ENCODE data around the gene RTN1. TPM values are rescaled to one million over a fixed set of nuclear protein-coding genes. Genes with fewer than 3 reads are reported as not detected.

RTN1 gene
- total and polyA plus RNA-seq, 12 donors = 0.40 to 5.5 (median 0.91) TPM

DNA sequence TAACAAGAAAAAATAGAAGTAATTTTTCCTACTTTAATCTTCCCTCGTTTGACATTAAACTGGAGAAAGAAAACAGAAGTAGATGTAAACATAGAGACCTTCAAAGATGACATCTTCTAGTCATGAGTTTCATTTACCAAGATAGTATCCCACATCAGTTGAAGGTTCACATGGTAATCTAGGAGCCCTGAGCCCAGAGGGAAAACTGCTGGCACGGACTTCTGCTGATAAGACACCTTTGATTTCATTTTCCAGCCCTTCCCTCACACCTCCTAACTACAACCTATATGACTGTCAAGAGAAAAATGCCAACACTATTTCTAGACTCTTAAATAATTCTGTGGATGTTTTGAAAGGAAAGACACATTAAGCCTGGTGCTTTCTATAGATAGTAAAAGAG, 247.9 kb downstream of the RTN1 start:
- 25 to 30% methylated on average over 2 of the region's 2 CpGs for WGBS, 2 donors
- DNase-seq (no peak), ATAC-seq (no peak)
- H3K36me3 ChIP-seq = no peaks in the 10 kb centered on the region
- no peak for TF ChIP-seq CTCF (IDR thresholded peaks at IDR 0.05)
- no peaks in the 10 kb centered on the region for H3K9me3 ChIP-seq
- H3K4me1 ChIP-seq = no peaks in the 10 kb centered on the region
- H3K27me3 ChIP-seq = peaks cover 0 to 14% (median 0%) of the 10 kb centered on the region in 7 donors
- H3K27ac ChIP-seq = no peak overlapping the region
- intact Hi-C loops (cut with DNase I) = no loop called here
- H3K4me3 ChIP-seq = no peak overlapping the region

DNA sequence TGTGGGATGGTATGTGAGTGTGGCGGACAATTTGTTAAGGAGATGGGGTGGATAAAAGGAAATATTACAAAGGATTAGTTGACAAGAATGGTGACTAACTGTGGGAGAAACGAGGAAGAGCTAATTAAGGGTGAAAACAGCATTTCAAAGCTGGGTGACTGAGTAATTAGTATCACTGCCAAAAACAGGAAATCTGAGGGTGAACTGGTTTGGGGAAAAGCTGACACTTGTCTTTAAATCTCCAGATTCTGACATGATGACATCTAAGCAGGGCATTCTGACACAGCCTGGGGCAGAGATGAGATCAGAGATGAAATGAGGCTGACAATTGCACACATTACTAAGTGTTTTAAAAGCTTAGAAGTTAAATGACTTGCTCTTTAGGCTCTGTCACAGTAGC, 251.5 kb downstream of the RTN1 start:
- no peaks in the 10 kb centered on the region for H3K4me1 ChIP-seq
- DNase-seq (no peak), ATAC-seq (no peak)
- no peaks in the 10 kb centered on the region for H3K27me3 ChIP-seq
- 53 to 56% methylated on average over 2 of the region's 2 CpGs for WGBS, 2 donors
- TF ChIP-seq CTCF (IDR thresholded peaks at IDR 0.05) = no peak
- peaks cover 0 to 7% (median 0%) of the 10 kb centered on the region in 11 donors for H3K9me3 ChIP-seq
- H3K36me3 ChIP-seq = no peaks in the 10 kb centered on the region
- H3K27ac ChIP-seq = no peak overlapping the region
- intact Hi-C loops (cut with DNase I) = no loop called here
- H3K4me3 ChIP-seq = no peak overlapping the region

- intact Hi-C loops (cut with DNase I) = no loop called here
- Histone ChIP-seq H3K9me3 (no peaks in the 10 kb centered on the region), H3K4me3 (no peak overlapping the region), H3K27me3 (no peaks in the 10 kb centered on the region), H3K4me1 (no peaks in the 10 kb centered on the region), H3K27ac (no peak overlapping the region), H3K36me3 (no peaks in the 10 kb centered on the region)
- no peak for TF ChIP-seq CTCF (IDR thresholded peaks at IDR 0.05)
- DNase-seq (no peak), ATAC-seq (no peak)
- 49 to 51% methylated on average over 3 of the region's 3 CpGs for WGBS, 2 donors
Measured at GRCh38 chr14:59601056-59601455, 269.5 kb downstream of the RTN1 start.

DNA sequence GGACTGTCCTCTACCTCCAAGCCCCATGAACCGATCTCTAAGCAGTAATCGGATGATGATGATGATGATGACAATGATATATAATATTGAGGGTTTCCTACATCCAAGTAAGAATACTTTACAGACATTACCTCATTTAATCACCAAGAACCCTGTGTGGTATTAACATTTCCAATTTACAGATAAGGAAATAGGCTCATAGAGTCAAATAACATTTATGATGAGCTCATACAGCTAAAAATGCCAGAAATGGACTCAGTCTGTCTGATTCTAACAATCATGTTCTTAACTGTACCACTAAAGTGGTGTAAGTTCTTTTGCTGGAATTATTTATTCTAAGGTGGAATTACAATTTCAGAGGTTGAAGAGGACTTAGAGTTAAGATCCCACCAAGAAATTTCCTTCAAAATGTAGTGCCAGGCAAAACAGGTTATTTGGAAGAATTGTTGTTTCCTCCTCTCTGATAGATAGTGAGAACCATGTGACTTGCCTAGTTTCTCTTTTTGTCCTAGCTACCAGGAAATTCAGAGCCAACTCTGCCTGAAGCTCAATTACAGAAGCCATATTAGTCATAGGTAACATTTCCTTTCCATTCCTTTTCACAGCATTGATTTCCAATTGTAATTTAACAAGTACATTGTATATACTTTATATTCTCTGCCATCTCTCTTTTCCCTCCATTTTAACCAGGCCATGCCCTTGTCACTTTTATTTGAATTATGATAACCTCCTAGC, 270.2 kb downstream of the RTN1 start:
- 78 to 86% methylated on average over 2 of the region's 2 CpGs for WGBS, 2 donors
- H3K27ac ChIP-seq = no peak overlapping the region
- no peak overlapping the region for H3K4me3 ChIP-seq
- H3K27me3 ChIP-seq = no peaks in the 10 kb centered on the region
- TF ChIP-seq CTCF (IDR thresholded peaks at IDR 0.05) = no peak
- no peaks in the 10 kb centered on the region for H3K4me1 ChIP-seq
- H3K36me3 ChIP-seq = no peaks in the 10 kb centered on the region
- intact Hi-C loops (cut with DNase I) = no loop called here
- ATAC-seq (no peak), DNase-seq (no peak)
- no peaks in the 10 kb centered on the region for H3K9me3 ChIP-seq
